Gastrocnemius medialis (tissue), 4 donors: ENCODE measurements around the gene ZNF841.
"Not testable (repeated sequence)": the region's sequence is repeated elsewhere in the genome, so short reads cannot be mapped to it uniquely, and the experiment has no call there.

Source experiments
- CTCF ChIP-seq, 5 experiments: fragments of 450-650 bp in 3 of 5; fragments of 200-600 bp in 2 of 5; sonication (generic) in 2 of 5; IDR thresholded peaks in 4 of 5; conservative IDR thresholded peaks in 1 of 5; 1 replicate in 4 of 5; 2 replicates in 1 of 5; pipeline ENCODE4 v1.5.1; 2016 to 2019; ENCODE audit warnings: antibody characterized with exemption in 5 of 5, mild to moderate bottlenecking in 3 of 5, moderate library complexity in 3 of 5
- POLR2A ChIP-seq, 2 donors: fragments of 450-650 bp; IDR thresholded peaks; one replicate each; pipeline ENCODE4 v1.6.1; 2017; ENCODE audit warnings: antibody characterized with exemption in 2 of 2, mild to moderate bottlenecking in 2 of 2, moderate library complexity in 2 of 2

- not testable (repeated sequence) for TF ChIP-seq POLR2A (IDR thresholded peaks at IDR 0.05); CTCF (IDR thresholded peaks at IDR 0.05 in 4 of 5, conservative IDR thresholded peaks at IDR 0.05 in 1 of 5)
Observed at GRCh38 chr19:52096416-52096815, 851 bp upstream of the ZNF841 start.
